ENCODE measurements around the gene ITGA7. TPM values are rescaled to one million over a fixed set of nuclear protein-coding genes. Genes with fewer than 3 reads are reported as not detected.

ITGA7 gene
- total RNA-seq, 4 donors from 2014 or later, result 6.8 to 167 (median 29.4) TPM

DNA sequence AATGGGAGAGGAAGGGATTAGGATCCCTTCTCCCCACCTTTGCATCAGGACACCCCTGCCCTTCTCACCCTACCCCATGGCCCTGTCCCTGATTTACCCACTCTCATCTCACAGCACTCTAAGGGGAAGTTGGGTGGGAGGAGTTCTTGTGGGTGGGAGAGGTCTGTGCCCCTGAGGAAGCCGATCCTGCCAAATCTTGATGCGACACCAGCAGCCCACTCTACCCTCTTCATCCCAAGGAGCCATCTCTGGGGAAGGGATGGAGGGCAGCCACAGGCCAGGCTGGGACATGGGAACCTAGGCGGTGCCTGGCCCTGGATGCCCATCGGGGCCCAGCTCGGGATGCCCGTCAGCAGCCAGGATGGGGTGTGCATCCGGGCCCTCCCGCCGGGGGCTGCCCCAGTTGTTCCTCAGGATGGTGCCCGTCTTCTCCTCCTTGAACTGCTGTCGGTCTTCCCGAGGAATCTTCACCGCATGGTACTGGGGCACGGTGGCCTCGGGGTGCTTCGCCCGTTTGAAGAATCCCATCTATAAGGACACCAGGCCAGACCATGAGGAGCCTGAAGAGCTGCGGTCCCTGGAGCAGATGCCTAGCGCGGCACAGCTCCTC is 22.8 kb downstream of the ITGA7 start:
- Histone ChIP-seq H3K27ac (no peak overlapping the region), H3K4me1 (peaks cover 0 to 6% of the 10 kb centered on the region in 2 donors), H3K27me3 (no peaks in the 10 kb centered on the region), H3K4me3 (no peak overlapping the region), H3K36me3 (no peaks in the 10 kb centered on the region), H3K9me3 (no peaks in the 10 kb centered on the region)
- no peak for DNase-seq
- intact Hi-C loops (cut with DNase I; ENCODE audit: low total_unique reads), result no loop called here
- TF ChIP-seq, protein P1, sequence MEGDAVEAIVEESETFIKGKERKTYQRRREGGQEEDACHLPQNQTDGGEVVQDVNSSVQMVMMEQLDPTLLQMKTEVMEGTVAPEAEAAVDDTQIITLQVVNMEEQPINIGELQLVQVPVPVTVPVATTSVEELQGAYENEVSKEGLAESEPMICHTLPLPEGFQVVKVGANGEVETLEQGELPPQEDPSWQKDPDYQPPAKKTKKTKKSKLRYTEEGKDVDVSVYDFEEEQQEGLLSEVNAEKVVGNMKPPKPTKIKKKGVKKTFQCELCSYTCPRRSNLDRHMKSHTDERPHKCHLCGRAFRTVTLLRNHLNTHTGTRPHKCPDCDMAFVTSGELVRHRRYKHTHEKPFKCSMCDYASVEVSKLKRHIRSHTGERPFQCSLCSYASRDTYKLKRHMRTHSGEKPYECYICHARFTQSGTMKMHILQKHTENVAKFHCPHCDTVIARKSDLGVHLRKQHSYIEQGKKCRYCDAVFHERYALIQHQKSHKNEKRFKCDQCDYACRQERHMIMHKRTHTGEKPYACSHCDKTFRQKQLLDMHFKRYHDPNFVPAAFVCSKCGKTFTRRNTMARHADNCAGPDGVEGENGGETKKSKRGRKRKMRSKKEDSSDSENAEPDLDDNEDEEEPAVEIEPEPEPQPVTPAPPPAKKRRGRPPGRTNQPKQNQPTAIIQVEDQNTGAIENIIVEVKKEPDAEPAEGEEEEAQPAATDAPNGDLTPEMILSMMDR (IDR thresholded peaks at IDR 0.05), result no peak
- no peak for TF ChIP-seq POLR2A (IDR thresholded peaks at IDR 0.05)

DNA sequence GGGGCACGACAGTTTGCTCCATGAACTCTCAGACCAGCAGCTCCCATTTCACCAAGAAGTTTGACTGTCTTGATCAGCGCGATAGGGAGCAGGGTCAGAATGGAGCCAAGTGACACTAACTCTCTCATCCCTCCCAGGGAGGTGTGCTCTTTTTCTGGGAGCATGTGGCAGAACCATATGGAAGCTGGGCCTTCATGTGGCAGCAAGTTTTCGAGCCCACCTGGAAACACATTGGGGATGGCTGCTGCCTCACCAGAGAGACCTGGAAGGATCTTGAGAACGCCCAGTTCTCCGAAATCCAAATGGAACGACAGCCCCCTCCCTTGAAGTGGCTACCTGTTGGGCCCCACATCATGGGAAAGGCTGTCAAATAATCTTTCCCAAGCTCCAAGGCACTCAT is 24.0 kb downstream of the ITGA7 start:
- Histone ChIP-seq H3K27me3 (no peaks in the 10 kb centered on the region), H3K27ac (no peak overlapping the region), H3K36me3 (no peaks in the 10 kb centered on the region), H3K9me3 (no peaks in the 10 kb centered on the region), H3K4me3 (no peak overlapping the region), H3K4me1 (peaks cover 0 to 6% of the 10 kb centered on the region in 2 donors)
- no peak for DNase-seq
- TF ChIP-seq, protein P1 (IDR thresholded peaks at IDR 0.05), result no peak
- no peak for TF ChIP-seq POLR2A (IDR thresholded peaks at IDR 0.05)
- intact Hi-C loops (cut with DNase I; ENCODE audit: low total_unique reads), result no loop called here

DNA sequence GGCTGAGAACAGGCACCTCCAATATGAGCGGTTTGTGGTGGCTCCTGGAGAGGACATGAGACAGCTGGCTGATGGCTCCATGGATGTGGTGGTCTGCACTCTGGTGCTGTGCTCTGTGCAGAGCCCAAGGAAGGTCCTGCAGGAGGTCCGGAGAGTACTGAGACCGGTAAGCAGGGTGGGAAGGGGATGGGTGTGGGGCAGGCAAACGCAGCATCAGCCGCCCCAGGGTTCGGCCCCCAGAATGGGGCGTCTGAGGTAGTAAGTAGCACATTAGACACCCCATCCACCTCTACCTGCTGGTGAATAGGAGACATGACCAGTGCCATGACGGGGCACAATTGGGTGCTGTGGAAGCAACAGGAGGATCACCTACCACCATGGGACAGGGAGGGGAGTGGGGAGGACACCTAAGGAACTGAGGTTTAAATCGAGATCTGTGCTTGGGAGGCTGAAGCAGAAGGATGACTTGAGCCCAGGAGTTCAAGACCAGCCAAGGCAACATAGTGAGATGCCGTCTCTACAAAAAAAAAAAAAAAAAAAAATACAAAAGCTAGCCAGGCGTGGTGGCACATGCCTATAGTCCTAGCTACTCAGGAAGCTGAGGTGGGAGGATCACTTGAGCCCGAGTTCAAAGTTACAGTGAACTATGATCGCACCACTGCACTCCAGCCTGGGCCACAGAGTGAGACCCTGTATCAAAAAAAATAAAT is 25.5 kb downstream of the ITGA7 start:
- H3K4me3 ChIP-seq, result no peak overlapping the region
- intact Hi-C loops (cut with DNase I; ENCODE audit: low total_unique reads), result no loop called here
- TF ChIP-seq, protein P1 (IDR thresholded peaks at IDR 0.05), result no peak
- TF ChIP-seq POLR2A (IDR thresholded peaks at IDR 0.05), result no peak
- no peaks in the 10 kb centered on the region for H3K36me3 ChIP-seq
- no peak overlapping the region for H3K27ac ChIP-seq
- H3K9me3 ChIP-seq, result no peaks in the 10 kb centered on the region
- no peaks in the 10 kb centered on the region for H3K27me3 ChIP-seq
- H3K4me1 ChIP-seq, result peaks cover 0 to 6% of the 10 kb centered on the region in 2 donors
- no peak for DNase-seq

DNA sequence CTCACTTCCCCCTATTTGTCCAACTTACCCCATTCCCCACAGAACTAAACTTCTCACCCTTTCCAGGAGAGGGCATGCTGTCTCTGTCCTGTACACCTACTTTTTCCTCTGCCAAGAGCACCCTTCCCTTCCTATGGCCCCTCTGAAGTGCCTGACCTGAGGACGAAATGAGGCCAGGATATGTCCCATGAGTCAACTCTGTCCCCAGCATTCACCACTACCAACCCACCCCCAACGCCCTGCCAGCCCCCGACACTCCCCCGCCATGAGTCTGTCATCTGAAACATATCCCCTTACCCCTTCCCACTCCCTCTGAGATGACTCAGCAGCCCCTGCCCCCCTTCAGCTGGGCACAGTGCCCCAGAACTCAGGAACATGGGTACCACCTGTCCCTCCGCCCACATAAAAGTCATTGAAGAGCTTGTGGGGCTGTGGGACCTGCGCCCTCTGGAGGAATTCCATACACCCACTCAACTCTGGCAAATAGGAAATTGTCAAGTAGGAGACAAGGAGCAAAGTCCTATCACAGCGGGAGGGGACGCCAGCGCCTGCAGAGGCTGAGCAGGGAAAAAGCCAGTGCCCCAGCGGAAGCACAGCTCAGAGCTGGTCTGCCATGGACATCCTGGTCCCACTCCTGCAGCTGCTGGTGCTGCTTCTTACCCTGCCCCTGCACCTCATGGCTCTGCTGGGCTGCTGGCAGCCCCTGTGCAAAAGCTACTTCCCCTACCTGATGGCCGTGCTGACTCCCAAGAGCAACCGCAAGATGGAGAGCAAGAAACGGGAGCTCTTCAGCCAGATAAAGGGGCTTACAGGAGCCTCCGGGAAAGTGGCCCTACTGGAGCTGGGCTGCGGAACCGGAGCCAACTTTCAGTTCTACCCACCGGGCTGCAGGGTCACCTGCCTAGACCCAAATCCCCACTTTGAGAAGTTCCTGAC is 26.3 kb downstream of the ITGA7 start:
- TF ChIP-seq, protein P1 (IDR thresholded peaks at IDR 0.05), result peak in 3 of 4 experiments; percentile 11 to 14 (median 12)
- no peak for TF ChIP-seq POLR2A (IDR thresholded peaks at IDR 0.05)
- no peak overlapping the region for H3K4me3 ChIP-seq
- peak in 1 of 2 donors; percentile 45 for DNase-seq

More for the DNA sequence above, 26.3 kb downstream of the ITGA7 start:
- Histone ChIP-seq H3K27ac (no peak overlapping the region), H3K4me1 (peaks cover 0 to 6% of the 10 kb centered on the region in 2 donors), H3K36me3 (no peaks in the 10 kb centered on the region), H3K27me3 (no peaks in the 10 kb centered on the region), H3K9me3 (no peaks in the 10 kb centered on the region)
- intact Hi-C loops (cut with DNase I; ENCODE audit: low total_unique reads), result no loop called here
